NOMO-1 (cell line): ENCODE measurements around the gene ZBED4.
A peak's percentile ranks its signal among the peaks of the same experiment; 100 is the strongest.

ENCODE experiments used
- DNase-seq, 2 experiments: peaks; one replicate each; lab custom pipeline; 2025; ENCODE audit not compliant: unreplicated experiment in 2 of 2; lab: John Stamatoyannopoulos, UW

ZBED4 gene

DNA sequence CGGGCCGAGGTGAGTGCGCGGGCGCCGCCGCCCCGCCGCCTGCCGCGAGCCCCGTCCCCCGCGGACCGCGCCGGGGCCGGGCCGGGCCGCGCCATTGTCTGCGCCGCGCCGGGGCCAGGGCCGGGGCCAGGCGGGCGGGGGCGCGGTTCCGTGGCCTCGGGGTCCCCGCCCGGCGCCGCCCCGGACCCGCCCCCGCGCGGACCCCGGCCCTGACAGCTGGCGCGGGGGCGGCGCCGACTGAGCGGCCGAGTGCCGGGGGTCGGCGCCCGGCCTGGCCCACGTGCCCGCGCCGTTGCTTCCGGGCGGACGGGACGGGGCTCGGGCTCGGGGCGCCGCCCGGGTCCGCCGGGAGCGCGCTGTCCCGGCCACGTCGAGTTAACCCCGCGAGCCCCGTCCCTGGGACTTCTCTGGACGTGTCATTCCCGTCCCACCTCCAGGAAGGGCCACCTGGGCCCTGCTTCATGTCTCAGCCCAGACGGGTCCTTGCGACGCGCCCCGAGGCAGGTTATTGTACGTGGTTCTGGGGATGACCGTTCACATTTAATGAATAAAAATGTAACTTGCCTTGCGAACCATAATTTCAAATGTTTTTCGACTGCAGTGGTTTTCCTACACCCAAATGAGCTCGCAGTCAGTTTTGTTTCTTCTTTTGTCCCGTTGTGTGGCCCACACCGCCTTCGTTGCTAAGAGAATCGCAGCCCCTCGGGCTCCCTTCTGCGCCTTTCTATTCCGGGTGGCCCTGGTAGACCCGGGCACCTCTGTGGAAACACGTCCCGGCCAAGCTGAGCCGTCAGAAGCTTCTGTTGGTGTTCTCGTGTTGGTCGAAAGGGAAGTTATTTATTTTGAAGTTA lies 562 bp downstream of the ZBED4 start:
- DNase-seq, result peak in 1 of 2 experiments; percentile 49

DNA sequence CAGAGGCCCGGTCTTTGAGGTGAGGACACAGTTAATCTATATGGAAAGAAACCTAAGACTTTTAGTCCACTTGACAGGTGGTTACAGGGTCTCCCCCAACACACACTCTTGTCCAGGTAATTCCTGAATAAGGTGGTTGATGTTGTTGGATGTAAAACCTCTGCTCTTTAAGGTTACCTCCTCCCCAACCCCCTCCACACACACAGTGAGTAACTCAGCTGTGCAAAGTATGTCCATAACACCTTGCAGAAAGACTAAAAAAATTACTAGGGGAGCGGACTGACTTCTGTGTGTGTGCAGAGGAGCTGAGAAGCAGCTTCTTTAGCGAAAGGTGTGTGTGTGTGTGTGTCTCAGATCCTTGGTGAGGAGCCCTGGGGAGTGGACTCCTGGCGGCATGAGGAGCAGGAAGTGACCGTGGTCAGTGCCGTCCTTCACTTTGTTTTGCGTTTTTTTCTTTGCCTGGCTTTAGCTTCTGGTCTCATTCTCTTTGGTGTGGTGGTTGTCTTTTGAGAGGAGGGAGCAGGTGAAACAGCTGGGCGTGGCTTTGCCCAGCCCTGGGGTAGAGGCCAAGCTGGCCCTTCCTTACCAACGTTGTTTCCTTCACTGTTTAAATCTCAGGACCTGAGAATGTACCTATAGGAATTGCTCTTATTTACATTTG lies 1.7 kb downstream of the ZBED4 start:
- no peak for DNase-seq

DNA sequence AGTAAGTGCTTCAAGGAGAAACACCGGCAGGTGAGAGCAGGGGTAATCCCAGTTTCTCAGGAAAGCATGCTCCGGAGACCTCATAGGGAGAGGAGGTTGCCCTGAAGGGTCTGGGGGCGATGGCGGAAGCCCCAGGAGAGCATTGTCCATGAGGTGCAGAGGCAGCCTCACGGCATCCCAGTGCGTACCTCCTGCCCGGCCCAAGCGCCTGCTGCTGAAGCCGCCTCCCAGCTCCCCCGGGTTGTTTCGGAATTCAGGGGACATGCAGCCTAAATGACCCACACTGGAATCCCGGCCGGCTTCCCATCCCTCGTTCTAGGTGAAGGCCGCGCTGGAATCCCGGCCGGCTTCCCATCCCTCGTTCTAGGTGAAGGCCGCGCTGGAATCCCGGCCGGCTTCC lies 2.7 kb downstream of the ZBED4 start:
- no peak for DNase-seq

DNA sequence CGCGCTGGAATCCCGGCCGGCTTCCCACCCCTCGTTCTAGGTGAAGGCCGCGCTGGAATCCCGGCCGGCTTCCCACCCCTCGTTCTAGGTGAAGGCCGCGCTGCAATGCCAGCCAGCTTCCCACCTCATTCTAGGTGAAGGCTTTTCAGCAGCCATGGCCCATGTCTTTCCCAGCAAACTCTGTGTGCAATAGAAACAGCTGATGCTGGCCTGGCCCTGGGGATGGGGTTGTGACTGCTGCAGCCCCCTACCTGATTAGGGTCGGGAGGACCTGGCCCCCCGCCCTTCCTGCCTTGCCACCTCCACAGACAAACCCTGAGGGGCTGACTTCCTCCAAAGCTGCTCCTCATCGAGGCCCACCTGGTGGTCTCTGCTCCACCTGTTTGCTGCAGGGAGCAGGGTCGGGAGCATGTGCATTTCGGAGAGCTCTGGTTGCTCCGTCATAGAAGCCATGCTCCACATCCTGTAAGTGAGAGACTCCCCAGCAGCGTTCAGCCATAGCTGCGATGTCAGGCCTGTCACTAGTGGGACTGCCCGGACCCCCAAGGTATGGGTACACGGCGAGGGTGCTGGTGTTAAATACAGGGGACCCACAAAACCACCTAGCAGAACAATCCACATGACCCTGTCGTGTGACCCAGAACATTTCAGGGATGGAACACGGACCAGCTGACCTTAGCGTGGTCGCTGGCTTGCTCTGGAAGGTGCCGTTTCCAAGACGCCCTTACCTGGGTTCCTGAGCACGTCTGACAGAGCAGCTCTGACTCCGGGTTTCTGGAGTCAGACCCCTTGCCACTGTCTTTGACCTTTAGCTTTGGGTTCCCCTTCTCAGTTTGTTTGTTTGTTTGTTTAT lies 3.3 kb downstream of the ZBED4 start:
- no peak for DNase-seq

DNA sequence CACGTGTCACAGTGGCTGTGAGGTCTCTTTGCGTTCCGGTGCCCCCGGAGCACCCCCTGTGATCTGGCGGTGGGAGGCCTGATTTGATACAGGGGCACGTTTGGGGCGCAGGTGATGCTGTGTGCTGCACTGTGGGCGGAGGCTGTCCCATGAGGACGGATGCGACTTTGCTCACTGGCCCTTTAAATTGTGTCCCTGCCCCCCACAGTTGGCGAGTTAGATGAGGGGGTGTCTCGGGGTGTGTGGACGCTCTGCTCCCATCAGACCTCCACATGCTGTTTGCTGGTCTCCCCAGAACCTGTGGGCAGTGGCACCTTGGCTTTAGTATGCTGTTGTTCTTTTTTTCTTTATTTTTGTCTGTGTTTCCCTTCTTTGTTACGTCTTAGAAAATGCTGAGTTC lies 5.2 kb downstream of the ZBED4 start:
- DNase-seq, result no peak

DNA sequence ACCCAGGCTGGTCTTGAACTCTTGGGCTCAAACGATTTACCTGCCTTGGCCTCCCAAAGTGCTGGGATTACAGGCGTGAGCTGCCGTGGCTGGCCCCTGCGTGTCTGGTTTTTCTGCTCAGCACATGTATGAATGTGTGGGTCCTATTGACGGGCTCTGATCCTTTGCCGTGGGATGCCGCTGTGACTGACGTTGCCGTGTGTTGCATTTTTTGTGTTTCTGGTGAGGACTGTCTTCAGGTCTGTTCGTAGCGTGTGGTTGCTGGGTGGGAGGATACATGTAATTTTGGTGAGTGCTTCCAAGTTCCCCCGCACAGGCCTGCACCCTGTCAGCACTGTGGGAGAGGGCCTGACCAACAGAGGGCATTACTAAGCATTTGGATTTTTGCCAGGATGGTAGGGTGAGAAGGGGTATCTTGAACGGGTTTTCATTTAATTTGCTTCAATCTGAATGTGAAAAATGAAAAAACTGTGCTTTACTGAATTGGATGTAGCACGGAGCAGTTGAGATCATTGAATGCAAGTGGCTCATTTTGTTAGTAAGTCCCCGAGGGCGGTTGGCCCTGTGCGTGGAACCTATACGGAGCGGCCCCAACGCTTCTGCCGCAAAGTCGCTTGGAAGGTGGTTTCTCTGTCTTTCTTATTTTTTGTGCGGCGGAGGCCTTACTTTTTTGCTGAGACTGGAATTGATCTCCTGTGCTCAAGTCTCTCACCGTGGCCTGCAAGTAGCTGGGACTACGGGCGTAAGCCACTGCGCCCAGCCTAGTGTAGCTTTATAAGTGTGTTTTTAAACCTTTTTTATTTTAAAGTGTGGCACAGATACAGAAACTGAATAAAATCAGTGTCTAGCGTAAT lies 8.2 kb downstream of the ZBED4 start:
- DNase-seq, result no peak

DNA sequence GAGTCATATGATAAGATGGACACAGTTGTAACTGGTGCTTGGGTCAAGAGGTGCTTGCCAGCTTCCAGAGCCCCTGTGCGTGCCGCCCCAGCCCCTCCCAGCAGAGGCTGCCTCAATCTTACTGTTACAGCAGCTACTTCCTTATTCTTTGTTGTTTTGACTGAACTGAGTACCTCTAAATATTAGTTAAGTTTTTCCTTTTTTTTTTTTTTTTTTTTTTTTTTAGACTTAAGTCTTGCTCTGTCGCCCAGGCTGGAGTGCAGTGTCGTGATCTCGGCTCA lies 8.8 kb downstream of the ZBED4 start:
- DNase-seq, result no peak

DNA sequence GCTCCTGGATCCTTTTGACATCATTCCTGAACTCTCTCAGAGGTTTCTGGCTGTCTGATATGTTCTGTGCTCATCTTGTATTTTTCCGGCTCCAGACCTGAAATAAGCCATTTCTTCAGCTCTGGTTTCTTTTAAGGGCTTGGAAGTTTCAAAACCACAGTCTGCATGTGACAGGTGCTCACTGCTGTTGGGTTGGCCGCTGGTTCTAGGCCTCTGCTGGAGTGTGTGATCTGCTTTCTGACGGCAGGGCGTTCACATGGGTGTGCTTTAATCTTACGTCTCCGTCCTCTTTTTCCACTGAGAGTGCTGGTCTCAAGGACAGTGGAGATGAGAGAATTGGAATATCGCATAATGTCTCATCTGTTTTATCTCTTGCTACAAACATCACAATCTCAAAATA lies 10.3 kb downstream of the ZBED4 start:
- DNase-seq, result no peak

DNA sequence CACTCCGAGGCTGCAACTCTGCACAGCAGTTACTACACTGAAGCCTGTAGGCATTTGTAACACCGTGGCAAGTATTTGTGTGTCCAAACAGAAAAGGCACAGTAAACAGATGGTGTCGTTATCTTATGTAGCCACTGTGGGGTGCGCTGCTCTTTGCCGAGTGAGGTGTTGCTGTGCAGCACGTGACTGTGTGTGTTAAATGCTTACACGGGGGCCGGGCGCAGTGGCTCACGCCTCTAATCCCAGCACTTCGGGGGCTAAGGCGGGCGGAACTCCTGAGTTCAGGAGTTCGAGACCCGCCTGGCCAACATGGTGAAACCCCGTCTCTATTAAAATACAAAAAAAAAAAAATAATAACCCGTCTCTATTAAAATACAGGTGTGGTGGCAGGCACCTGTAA lies 11.5 kb downstream of the ZBED4 start:
- DNase-seq, result no peak

DNA sequence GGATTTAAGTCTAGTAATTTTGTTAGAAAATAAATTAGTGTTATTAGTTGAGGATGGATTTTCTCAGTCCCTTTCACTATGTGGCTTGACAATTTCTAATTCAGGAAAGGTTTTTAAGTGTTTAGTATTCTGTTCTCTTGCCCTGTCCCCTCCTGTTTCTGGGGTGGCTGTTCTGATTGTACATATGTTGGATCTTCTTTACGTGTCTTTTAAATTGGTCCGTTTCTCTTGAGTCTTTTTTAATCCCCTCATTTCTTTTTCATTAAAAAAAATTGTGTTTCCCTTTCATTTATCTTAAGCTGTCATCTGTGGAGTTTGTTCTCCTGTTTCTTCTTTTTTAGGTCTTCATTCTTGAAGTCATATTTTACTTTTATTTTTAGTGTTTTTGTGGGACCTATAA lies 12.5 kb downstream of the ZBED4 start:
- no peak for DNase-seq

DNA sequence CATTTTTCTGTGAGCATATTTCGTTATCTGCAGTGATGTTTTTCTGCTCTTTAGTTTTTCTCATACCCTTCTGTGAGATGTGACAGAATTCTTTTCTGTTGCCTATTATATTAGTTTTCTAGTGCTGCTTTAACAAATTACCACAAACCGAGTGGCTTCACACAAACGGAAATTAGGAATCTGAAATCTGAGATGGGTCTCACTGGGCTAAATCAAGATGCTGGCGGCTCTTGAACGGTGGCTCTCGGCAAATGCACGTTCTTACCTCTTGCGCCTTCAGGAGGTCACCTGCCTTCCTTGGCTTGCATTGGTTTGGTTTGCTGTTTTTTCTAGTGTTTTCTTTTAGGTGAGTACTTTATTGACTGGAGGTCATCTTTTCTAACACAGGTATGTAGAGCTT lies 13.0 kb downstream of the ZBED4 start:
- DNase-seq, result no peak

DNA sequence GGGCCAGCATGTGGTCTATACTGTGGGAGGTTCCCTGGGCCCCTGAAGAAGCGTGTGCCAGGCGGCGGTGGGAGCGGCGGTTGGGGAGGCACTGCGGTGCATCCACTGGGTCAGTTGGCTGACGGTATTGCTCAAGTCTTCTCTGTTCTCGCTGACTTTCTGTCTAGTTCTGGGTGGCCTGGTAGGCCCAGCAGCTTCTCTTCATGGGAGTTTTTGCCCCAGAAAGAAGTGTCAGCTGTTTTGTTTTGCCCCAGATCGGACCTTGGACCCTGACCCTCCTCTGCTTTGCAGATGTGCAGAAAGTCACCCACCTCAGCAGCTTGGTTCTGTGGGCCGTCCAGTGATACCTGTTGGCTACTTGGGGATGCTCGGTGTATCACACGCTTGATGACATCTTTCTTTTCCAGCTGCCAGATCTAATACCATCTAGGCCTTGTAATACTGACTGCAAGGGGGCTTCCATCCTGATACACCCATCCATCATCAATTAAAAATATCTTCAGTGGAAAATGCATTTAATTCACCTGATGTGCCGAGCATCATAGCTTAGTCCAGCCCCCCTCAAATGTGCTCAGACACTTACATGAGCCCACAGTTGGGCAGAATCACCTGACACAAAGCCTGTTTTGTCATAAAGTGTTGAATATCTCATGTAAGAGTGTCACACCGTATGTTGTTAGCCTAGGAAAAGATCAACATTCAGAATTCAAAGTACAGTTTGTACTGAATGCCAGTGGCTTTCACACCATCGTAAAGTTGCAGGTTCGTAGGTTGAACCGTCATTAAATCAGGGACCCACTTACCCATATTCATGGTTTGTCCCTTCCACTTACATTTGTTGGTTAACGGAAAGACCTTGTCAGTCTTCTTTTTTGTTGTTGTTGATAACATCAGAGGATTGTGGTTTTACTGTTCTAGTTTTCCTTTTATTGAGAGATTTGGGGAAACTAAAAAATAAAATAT lies 13.9 kb downstream of the ZBED4 start:
- DNase-seq, result no peak

DNA sequence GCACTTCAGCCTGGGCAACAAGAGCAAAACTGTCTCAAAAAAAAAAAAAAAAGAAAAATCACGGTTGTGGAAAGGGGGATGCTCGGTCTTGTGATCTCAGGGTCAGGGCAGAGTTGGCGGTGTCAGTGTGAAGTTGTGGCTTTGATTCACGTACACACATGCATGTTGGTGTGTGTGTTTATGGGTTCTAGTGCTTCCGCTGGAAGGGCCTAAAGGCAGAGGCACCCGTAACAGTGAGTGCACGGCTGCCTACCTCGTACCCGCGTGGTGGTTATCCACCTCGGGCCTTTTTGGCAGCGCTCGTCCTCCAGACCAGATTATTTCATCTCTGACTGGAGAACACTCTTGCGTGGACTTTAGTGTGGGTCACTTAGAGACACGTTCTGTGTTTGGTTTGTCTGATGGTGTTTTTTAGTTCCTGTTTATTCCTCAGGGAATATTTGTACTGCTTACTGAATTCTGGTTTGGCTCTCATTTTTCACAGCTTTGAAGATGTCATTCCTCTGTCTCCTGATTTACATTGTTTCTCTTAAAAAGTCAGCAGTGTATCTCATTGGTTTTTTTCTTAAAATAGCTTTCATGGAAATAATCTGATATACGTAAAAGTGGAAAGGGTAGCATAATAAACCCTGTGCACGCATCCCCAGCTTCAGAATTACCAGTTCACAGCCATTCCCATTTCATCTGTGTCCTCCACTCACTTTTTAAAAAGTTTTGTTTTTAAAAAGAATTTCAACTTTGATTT lies 15.6 kb downstream of the ZBED4 start:
- no peak for DNase-seq

DNA sequence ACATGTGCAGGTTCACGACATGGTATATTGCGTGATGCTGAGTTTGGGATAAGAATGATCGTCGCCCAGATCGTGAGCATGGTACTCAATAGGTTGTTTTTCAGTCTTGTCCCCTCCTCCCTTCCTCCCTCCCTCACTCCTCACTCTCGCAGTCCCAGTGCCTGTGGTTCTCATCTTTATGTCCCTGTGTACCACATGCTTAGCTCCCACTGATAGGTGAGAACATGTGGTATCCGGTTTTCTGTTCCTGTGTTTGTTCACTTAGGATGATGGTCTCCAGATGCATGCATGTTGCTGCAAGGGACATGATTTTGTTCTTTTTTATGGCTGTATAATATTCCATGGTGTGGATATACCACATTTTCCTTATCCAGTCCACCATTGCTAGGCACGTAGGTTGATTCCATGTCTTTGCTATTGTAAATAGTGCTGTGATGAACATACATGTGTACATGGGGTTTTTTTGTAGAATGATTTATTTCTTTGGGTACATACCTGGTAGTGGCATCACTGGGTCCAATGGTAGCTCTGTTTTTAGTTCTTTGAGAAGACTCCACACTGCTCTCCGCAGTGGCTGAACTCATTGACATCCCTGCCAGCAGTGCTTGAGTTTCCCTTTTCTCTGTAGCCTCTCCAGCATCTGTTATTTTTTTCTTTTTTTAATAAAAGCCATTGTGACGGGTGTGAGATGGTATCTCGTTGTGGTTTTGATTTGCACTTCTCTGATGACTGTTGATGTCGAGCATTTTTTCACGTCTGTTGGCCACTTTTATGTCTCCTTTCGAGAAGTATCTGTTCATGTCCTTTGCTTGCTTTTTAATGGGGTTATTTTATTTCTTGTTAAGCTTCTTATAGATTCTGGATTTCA lies 16.4 kb downstream of the ZBED4 start:
- DNase-seq, result no peak

DNA sequence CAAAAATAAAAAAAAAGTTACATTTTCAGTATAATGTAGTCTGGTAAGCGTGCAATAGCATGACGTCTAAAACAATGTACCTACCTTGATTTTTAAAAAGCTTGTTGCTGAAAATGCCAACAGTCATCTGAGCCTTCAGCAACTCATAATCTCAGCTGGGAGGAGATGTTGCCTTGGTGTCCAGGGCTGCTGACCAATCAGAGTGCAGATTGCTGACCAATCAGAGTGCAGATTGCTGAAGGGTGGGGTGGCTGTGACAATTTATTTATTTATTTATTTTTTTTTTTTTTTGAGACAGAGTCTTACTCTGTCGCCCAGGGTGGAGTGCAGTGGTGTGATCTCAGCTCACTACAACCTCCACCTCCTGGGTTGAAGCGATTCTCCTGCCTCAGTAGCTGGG lies 17.8 kb downstream of the ZBED4 start:
- DNase-seq, result no peak

DNA sequence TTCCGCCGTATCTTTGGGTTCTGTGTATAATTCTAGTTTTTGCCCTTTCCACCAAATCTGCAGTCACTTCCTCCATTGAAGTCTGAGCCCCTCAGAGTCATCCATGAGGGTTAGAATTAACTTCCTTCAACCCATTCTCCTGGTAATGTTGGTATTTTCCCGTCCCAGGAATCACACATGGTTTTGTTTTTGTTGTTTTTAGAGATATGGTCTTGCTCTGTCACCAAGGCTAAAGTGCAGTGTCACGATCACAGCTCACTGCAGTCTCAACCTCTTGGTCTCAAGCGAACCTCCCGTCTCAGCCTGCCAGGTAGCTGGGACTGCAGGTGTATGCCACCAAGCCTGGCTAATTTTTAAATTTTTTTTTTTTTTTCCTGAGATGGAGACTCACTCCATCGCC lies 18.7 kb downstream of the ZBED4 start:
- DNase-seq, result no peak

DNA sequence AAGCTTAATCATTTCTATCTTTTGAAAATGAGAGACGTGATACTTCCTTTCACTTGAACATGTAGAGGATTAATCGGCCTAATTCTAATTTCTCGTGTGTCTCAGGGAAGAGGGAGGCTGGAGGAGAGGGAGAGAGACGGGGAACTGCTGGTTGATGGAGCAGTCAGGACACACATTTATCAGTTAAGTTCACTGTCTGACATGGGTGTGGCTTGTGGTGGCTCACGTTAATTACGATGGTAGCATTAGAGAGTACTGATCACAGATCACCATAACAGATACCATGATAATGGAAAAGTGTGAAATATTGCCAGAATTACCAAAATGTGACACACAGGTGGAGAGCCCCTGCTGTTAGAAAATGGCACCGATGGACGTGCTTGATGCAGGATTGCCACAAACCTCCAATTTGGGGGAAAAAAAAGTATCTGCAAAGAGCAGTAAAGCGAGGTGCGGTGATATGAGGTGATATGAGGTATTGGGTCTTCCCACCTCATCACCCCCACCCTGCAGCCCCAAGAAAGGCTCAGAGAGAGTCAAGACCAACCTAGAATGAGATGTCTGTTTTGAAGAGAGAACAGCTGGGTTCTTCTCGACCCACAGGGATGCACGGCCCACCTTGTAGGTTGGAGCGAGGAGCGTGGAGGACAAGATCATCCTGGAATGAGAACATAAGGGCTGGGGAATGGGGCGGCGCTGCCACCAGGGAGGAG lies 19.7 kb downstream of the ZBED4 start:
- no peak for DNase-seq
